HG03432 (cell line): Measurements from ENCODE around the gene HIPK2.

Experiments used
- ATAC-seq: cut with Tn5 transposase; IDR thresholded peaks from one replicate; pipeline ENCODE4 v1.9.1; 2021; ENCODE audit warnings: mild to moderate bottlenecking, moderate library complexity; ENCODE audit not compliant: unreplicated experiment

The HIPK2 gene

GRCh38 chr7:139718141-139718540 lies 59.7 kb downstream of the HIPK2 start:
- no peak for ATAC-seq

- no peak for ATAC-seq
These were observed 61.4 kb downstream of the HIPK2 start for GRCh38 chr7:139716156-139716942.

GRCh38 chr7:139715194-139715815 lies 62.5 kb downstream of the HIPK2 start:
- ATAC-seq, result no peak

- peak; percentile 98 for ATAC-seq
These were observed 63.5 kb downstream of the HIPK2 start for GRCh38 chr7:139714163-139714901.

- no peak for ATAC-seq
These were observed 64.2 kb downstream of the HIPK2 start for GRCh38 chr7:139713526-139714162.

GRCh38 chr7:139713061-139713460 lies 64.7 kb downstream of the HIPK2 start:
- ATAC-seq, result no peak

GRCh38 chr7:139711991-139712743 lies 65.6 kb downstream of the HIPK2 start:
- ATAC-seq, result no peak

- ATAC-seq, result no peak
These were observed 67.8 kb downstream of the HIPK2 start for GRCh38 chr7:139710036-139710435.

- ATAC-seq, result no peak
These were observed 68.3 kb downstream of the HIPK2 start for GRCh38 chr7:139709485-139709884.

GRCh38 chr7:139708541-139708940 lies 69.3 kb downstream of the HIPK2 start:
- ATAC-seq, result peak; percentile 88

- ATAC-seq, result no peak
These were observed 71.0 kb downstream of the HIPK2 start for GRCh38 chr7:139706837-139707236.

- no peak for ATAC-seq
These were observed 73.4 kb downstream of the HIPK2 start for GRCh38 chr7:139704308-139704879.

- ATAC-seq, result peak; percentile 20
These were observed 74.1 kb downstream of the HIPK2 start for GRCh38 chr7:139703487-139704307.

GRCh38 chr7:139702811-139703486 lies 74.8 kb downstream of the HIPK2 start:
- ATAC-seq, result peak; percentile 68

GRCh38 chr7:139702313-139702731 lies 75.5 kb downstream of the HIPK2 start:
- peak; percentile 14 for ATAC-seq

GRCh38 chr7:139701908-139702307 lies 75.9 kb downstream of the HIPK2 start:
- no peak for ATAC-seq

GRCh38 chr7:139700505-139701235 lies 77.1 kb downstream of the HIPK2 start:
- ATAC-seq, result no peak
